Mesothelial cell of epicardium (in vitro differentiated cells): ENCODE results near the gene BRF1. TPM values are rescaled to one million over a fixed set of nuclear protein-coding genes. Genes with fewer than 3 reads are reported as not detected.

Source experiments
- DNase-seq, 2 experiments: peaks; one replicate each; pipeline ENCODE4 v3.0.0; 2021; ENCODE audit warnings: low spot score in 2 of 2; ENCODE audit not compliant: unreplicated experiment in 2 of 2
- H3K27ac Mint-ChIP-seq: 2 replicates; pipeline ENCODE4 v1.8.0; 2021; ENCODE audit warnings: mixed read lengths
- H3K27me3 Mint-ChIP-seq: 2 replicates; pipeline ENCODE4 v1.8.0; 2021; ENCODE audit warnings: low read depth, mixed read lengths
- H3K36me3 Mint-ChIP-seq: 2 replicates; pipeline ENCODE4 v1.8.0; 2021; ENCODE audit warnings: mixed read lengths
- H3K4me1 Mint-ChIP-seq: 2 replicates; pipeline ENCODE4 v1.8.0; 2021; ENCODE audit warnings: mixed read lengths
- H3K4me3 Mint-ChIP-seq: 2 replicates; pipeline ENCODE4 v1.8.0; 2021; ENCODE audit warnings: mild to moderate bottlenecking, moderate library complexity, mixed read lengths
- H3K9me3 Mint-ChIP-seq: 2 replicates; pipeline ENCODE4 v1.8.0; 2021; ENCODE audit warnings: mixed read lengths
- CTCF ChIP-seq: fragments of 200-600 bp; sonication (generic); IDR thresholded peaks from one replicate; pipeline ENCODE4 v1.5.0; 2021; ENCODE audit warnings: antibody characterized with exemption; ENCODE audit not compliant: unreplicated experiment
- total RNA-seq: library from RNA; stranded (reverse); gene quantifications from 3 replicates; pipeline ENCODE4 v1.2.1, GENCODE V29; 2021

Gene BRF1
- total RNA-seq, 1 donor from 2014 or later, result 78.6 TPM

- Mint-ChIP-seq H3K4me3 (no peak overlapping the region), H3K27ac (no peak overlapping the region), H3K27me3 (no peaks in the 10 kb centered on the region)
These were observed 22.2 kb upstream of the BRF1 start for GRCh38 chr14:105322791-105323556.

GRCh38 chr14:105317546-105317945 is 16.7 kb upstream of the BRF1 start:
- TF ChIP-seq CTCF, result no peak
- Mint-ChIP-seq H3K27me3 (no peaks in the 10 kb centered on the region), H3K4me3 (no peak overlapping the region), H3K27ac (peak overlapping the region; percentile 43), H3K9me3 (no peaks in the 10 kb centered on the region), H3K36me3 (peaks cover 15% of the 10 kb centered on the region), H3K4me1 (peaks cover 18% of the 10 kb centered on the region)
- DNase-seq, result no peak

More at GRCh38 chr14:105322791-105323556, 22.2 kb upstream of the BRF1 start:
- no peak for TF ChIP-seq CTCF
- Mint-ChIP-seq H3K36me3 (peaks cover 24% of the 10 kb centered on the region), H3K9me3 (no peaks in the 10 kb centered on the region), H3K4me1 (peaks cover 2% of the 10 kb centered on the region)
- DNase-seq, result no peak

GRCh38 chr14:105316968-105317510 is 16.2 kb upstream of the BRF1 start:
- peak overlapping the region; percentile 90 for H3K4me3 Mint-ChIP-seq
- H3K9me3 Mint-ChIP-seq, result no peaks in the 10 kb centered on the region
- no peak for DNase-seq
- H3K27ac Mint-ChIP-seq, result no peak overlapping the region
- TF ChIP-seq CTCF, result no peak
- H3K36me3 Mint-ChIP-seq, result peaks cover 13% of the 10 kb centered on the region
- peaks cover 18% of the 10 kb centered on the region for H3K4me1 Mint-ChIP-seq
- no peaks in the 10 kb centered on the region for H3K27me3 Mint-ChIP-seq

- Mint-ChIP-seq H3K36me3 (peaks cover 12% of the 10 kb centered on the region), H3K27ac (no peak overlapping the region), H3K27me3 (no peaks in the 10 kb centered on the region), H3K9me3 (no peaks in the 10 kb centered on the region), H3K4me1 (peaks cover 18% of the 10 kb centered on the region), H3K4me3 (peak overlapping the region; percentile 90)
- no peak for DNase-seq
- no peak for TF ChIP-seq CTCF
These were observed 15.8 kb upstream of the BRF1 start for GRCh38 chr14:105316577-105316941.

- H3K27ac Mint-ChIP-seq, result no peak overlapping the region
- peaks cover 10% of the 10 kb centered on the region for H3K36me3 Mint-ChIP-seq
- TF ChIP-seq CTCF, result no peak
- no peaks in the 10 kb centered on the region for H3K27me3 Mint-ChIP-seq
- no peaks in the 10 kb centered on the region for H3K9me3 Mint-ChIP-seq
- peaks cover 18% of the 10 kb centered on the region for H3K4me1 Mint-ChIP-seq
- DNase-seq, result peak in 1 of 2 experiments; percentile 13
- H3K4me3 Mint-ChIP-seq, result peak overlapping the region; percentile 90
These were observed 15.3 kb upstream of the BRF1 start for GRCh38 chr14:105315941-105316576.
